ENCODE measurements around the gene RAB22A.
"Not testable (repeated sequence)": the region's sequence is repeated elsewhere in the genome, so short reads cannot be mapped to it uniquely, and the experiment has no call there.

RAB22A gene

DNA sequence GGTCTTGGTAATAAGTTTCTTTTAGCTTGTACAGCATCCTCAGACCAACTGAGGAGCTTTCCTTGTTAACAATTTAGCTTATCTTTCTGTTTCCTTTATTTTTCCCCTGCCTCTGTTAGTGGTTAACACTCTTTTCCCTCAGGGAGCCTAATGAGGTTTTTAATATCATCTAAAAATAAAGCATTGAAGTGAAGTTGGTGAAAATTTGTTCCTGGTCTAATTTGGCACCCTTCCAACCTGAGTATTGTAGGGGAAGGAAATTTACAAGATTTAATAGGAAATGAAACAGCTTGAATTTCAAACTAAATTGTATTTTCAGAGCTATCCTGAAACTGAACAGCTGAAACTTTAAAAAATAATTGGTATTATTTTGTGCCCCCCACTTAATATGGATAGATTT, 51.4 kb downstream of the RAB22A start:
- no peak for DNase-seq (ENCODE audit: low read depth)
- TF ChIP-seq, protein P1, sequence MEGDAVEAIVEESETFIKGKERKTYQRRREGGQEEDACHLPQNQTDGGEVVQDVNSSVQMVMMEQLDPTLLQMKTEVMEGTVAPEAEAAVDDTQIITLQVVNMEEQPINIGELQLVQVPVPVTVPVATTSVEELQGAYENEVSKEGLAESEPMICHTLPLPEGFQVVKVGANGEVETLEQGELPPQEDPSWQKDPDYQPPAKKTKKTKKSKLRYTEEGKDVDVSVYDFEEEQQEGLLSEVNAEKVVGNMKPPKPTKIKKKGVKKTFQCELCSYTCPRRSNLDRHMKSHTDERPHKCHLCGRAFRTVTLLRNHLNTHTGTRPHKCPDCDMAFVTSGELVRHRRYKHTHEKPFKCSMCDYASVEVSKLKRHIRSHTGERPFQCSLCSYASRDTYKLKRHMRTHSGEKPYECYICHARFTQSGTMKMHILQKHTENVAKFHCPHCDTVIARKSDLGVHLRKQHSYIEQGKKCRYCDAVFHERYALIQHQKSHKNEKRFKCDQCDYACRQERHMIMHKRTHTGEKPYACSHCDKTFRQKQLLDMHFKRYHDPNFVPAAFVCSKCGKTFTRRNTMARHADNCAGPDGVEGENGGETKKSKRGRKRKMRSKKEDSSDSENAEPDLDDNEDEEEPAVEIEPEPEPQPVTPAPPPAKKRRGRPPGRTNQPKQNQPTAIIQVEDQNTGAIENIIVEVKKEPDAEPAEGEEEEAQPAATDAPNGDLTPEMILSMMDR (conservative IDR thresholded peaks at IDR 0.05; ENCODE audit: low read length): no peak
- H3K4me3 ChIP-seq (ENCODE audit: low read length): no peak overlapping the region

DNA sequence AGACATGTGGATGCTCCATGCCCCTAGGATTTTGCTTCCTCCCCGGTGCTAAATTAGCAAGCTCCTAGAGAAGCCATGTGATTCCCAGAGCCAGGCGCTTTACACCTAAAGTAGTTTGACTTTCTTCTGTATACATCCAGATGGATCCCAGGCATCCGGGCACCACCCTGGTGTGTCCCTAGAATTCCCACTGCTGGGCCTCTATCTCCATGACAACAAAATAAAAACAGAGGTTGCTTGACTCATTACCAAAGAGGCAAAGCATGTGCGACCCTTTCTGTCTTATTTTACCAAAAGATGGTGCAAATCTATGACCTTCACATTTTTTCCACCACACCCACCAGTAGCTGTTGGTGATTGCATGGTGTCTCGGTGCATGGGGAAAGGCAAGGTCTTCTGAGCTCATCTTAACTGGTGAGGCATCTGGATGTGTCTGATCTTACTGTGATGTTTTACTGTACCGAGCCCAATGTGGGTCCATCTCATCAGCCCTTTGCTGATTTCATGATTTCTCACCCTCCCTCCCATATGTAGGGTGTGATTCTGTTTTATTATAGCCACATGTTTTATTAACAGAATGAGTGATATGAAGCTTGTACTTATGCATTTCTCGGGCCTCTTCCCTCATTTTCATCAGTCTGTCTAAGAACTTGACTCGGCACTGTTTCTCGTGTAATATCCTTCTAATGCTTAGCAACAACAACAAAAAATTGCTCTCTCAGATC, 52.1 kb downstream of the RAB22A start:
- TF ChIP-seq, protein P1 (conservative IDR thresholded peaks at IDR 0.05; ENCODE audit: low read length): no peak
- no peak overlapping the region for H3K4me3 ChIP-seq (ENCODE audit: low read length)
- peak; percentile 86 for DNase-seq (ENCODE audit: low read depth)

DNA sequence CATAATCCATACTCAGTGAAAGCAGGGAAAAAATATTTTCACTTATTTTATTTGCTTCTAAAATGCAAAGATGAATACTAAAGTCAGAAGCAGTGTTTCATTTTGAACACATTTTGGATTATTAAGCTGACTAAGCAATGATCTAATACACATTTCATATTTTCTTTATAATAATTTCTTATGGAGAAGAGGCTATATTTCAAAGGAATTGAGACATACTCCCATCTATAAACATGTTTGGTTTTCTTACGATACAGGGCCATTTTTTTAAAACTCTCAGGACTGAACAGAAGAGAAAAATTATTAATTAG, 52.6 kb downstream of the RAB22A start:
- TF ChIP-seq, protein P1 (conservative IDR thresholded peaks at IDR 0.05; ENCODE audit: low read length): no peak
- no peak for DNase-seq (ENCODE audit: low read depth)
- no peak overlapping the region for H3K4me3 ChIP-seq (ENCODE audit: low read length)

GRCh38 chr20:58362970-58363369, 53.5 kb downstream of the RAB22A start:
- H3K4me3 ChIP-seq (ENCODE audit: low read length): no peak overlapping the region

DNA sequence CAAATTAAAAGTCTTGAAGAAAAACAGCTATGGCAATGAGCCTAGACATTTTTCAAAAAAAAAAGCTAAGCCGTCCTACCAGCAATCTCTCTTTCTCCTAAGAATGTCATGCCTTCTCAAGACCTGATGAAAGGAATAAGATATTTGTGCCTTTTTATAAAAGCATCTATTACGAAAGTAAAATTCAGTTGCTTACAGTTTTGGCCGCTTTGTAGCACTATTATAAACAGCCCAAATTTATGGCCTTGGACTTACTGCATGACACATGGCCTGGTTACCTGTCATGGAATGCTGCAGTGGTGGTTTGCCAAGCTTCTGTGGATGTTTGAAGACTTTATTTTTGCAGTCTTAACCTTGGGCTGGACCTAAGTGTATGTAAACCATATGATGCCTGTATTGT, 57.4 kb downstream of the RAB22A start:
- no peak overlapping the region for H3K4me3 ChIP-seq (ENCODE audit: low read length)
- TF ChIP-seq, protein P1 (conservative IDR thresholded peaks at IDR 0.05; ENCODE audit: low read length): no peak
- DNase-seq (ENCODE audit: low read depth): peak; percentile 69

More at GRCh38 chr20:58362970-58363369, 53.5 kb downstream of the RAB22A start:
- no peak for DNase-seq (ENCODE audit: low read depth)
- TF ChIP-seq, protein P1 (conservative IDR thresholded peaks at IDR 0.05; ENCODE audit: low read length): no peak

DNA sequence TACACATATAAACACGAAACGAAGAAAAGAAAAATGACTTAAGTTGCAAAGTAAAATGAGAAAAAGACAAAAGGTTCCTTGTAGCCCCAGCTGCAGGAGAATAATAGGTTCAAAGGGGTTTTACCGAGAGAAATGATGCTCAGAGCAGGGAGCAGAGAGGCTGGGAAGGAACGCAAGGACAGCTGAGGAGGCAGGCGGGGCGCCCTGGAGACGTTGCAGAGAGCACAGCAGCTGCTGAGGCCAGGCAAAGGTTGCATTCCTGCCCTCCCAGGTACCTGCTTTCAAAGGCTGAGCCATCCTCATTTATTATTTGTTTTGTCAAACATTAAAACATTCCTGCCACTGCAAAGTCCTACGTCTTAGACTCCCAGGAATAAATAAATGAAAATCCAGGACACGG, 63.3 kb downstream of the RAB22A start:
- no peak for DNase-seq (ENCODE audit: low read depth)
- H3K4me3 ChIP-seq (ENCODE audit: low read length): no peak overlapping the region
- TF ChIP-seq, protein P1 (conservative IDR thresholded peaks at IDR 0.05; ENCODE audit: low read length): no peak

DNA sequence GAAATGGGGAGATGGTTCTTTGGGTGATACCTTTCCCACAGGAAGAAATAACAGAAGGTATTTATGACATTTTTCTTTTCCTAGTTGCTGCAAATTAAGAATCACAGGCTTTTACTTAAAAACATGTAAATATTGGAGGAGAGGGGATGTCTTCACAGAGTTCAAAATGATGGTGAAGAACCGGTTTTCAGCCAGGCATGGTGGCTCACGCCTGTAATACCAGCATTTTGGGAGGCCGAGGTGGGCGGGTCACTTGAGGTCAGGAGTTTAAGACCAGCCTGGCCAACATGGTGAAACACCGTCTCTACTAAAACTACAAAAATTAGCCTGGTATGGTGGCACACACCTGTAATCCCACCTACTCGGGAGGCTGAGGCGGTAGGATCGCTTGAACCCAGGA, 63.8 kb downstream of the RAB22A start:
- not testable (repeated sequence) for DNase-seq (ENCODE audit: low read depth); H3K4me3 ChIP-seq (ENCODE audit: low read length)
